PFSK-1 (cell line): ENCODE data around the gene BPIFA1.
A peak's percentile ranks its signal among the peaks of the same experiment; 100 is the strongest.

Experiments
- FOXP2 ChIP-seq: optimal IDR thresholded peaks from 2 replicates; pipeline ENCODE3; 2011; ENCODE audit warnings: borderline replicate concordance, control low read depth, inconsistent platforms; ENCODE audit not compliant: insufficient read depth; ENCODE audit errors: extremely low read length, extremely low read depth
- POLR2AphosphoS5 ChIP-seq: IDR thresholded peaks from 2 replicates; pipeline ENCODE4 v1.6.1; 2012; ENCODE audit warnings: low read depth, mild to moderate bottlenecking, control low read depth, low read length, moderate library complexity
- SIN3A ChIP-seq: IDR thresholded peaks from 2 replicates; pipeline ENCODE4 v1.6.1; 2012; ENCODE audit warnings: mild to moderate bottlenecking, low read length, moderate library complexity, borderline replicate concordance; ENCODE audit not compliant: insufficient read depth
- TAF1 ChIP-seq: IDR thresholded peaks from 2 replicates; pipeline ENCODE4 v1.6.1; 2012; ENCODE audit warnings: low read length, control low read depth, borderline replicate concordance; ENCODE audit not compliant: insufficient read depth
- TF ChIP-seq, protein P1 (sequence below), 2 experiments: IDR thresholded peaks; 2 replicates each; pipeline versions ENCODE4 v1.6.1 to v1.8.0; 2011 to 2012; ENCODE audit warnings: low read depth in 2 of 2, low read length in 2 of 2, control low read depth in 1 of 2, inconsistent platforms in 1 of 2, mild to moderate bottlenecking in 1 of 2, moderate library complexity in 1 of 2; ENCODE audit not compliant: insufficient read depth in 1 of 2

Gene BPIFA1

DNA sequence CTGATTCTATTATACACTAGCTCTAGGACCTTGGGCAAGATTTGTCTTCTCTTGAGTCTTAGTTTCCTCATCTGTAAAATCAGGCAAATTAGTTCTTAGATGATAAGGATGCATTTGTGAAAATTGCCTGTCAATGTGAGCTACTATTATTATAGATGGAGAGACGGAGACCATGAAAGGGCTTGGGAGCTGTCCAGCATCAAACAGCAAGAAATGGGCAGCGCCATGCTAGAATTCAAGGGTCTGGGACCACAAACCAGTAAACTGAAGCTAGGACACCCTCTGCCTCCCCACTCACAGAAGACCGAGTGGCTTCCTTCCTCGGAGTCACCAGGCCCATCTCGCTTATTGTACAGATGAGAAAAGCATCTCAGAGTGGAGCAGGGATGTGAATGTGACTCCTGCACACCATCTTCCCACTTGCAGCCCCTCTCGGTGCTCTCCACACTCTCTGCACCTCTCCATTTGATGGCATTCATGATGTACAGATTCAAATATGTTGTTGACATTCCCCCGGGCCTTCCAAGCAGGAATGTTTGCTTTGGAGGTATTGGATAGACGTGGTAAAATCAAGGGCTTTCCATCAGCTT lies 42.8 kb upstream of the BPIFA1 start:
- TF ChIP-seq SIN3A: no peak
- TF ChIP-seq, protein P1, sequence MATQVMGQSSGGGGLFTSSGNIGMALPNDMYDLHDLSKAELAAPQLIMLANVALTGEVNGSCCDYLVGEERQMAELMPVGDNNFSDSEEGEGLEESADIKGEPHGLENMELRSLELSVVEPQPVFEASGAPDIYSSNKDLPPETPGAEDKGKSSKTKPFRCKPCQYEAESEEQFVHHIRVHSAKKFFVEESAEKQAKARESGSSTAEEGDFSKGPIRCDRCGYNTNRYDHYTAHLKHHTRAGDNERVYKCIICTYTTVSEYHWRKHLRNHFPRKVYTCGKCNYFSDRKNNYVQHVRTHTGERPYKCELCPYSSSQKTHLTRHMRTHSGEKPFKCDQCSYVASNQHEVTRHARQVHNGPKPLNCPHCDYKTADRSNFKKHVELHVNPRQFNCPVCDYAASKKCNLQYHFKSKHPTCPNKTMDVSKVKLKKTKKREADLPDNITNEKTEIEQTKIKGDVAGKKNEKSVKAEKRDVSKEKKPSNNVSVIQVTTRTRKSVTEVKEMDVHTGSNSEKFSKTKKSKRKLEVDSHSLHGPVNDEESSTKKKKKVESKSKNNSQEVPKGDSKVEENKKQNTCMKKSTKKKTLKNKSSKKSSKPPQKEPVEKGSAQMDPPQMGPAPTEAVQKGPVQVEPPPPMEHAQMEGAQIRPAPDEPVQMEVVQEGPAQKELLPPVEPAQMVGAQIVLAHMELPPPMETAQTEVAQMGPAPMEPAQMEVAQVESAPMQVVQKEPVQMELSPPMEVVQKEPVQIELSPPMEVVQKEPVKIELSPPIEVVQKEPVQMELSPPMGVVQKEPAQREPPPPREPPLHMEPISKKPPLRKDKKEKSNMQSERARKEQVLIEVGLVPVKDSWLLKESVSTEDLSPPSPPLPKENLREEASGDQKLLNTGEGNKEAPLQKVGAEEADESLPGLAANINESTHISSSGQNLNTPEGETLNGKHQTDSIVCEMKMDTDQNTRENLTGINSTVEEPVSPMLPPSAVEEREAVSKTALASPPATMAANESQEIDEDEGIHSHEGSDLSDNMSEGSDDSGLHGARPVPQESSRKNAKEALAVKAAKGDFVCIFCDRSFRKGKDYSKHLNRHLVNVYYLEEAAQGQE (IDR thresholded peaks at IDR 0.05; ENCODE audit: insufficient read depth in 1 of 2, low read depth in 2 of 2, low read length in 2 of 2): peak; percentile 74 to 93

DNA sequence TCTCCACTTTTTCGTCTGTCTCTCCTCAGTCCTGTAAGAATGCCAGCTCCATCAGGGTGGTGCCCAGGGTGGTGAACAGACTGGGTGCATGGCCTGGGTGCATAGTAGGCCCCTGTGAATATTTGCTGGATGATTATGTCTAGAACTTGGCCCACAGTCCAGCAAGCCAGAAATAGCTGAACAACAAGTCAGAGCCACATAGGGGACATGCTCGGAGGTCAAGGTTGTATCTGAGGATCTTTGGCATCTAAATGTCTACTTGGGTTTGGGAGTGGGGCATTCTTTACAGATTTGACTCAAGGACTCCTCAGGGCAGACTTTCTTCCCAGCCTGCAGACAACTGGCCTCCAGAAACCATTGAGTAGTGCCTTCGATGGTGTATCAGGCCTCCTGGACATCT lies 36.8 kb upstream of the BPIFA1 start:
- TF ChIP-seq POLR2AphosphoS5: no peak
- TF ChIP-seq TAF1: no peak
- TF ChIP-seq FOXP2: no peak
- TF ChIP-seq, protein P1 (IDR thresholded peaks at IDR 0.05; ENCODE audit: insufficient read depth in 1 of 2, low read depth in 2 of 2, low read length in 2 of 2): no peak
- no peak for TF ChIP-seq SIN3A

DNA sequence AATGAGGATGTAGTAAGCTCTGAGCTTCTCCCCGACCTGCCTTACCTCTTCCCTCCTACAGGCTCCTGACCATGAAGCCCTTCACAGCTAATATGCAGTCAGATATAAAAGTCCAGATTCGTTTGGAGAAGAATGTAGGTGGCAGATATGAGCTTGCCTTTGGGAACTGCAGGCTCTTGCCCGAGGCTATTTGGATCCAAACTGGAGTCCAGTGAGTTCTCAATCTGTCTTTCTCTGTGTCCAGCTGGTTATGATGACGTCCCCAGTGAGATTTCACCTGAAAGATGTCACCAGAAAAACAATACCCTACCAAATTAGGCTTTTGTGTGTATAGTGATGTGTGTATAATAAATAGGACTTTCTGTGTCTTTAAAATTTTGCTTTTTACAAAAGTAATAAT lies 33.3 kb upstream of the BPIFA1 start:
- TF ChIP-seq SIN3A (no peak), FOXP2 (no peak), TAF1 (no peak), POLR2AphosphoS5 (no peak)
- TF ChIP-seq, protein P1 (IDR thresholded peaks at IDR 0.05; ENCODE audit: insufficient read depth in 1 of 2, low read depth in 2 of 2, low read length in 2 of 2): no peak

GRCh38 chr20:33203444-33203843 lies 32.4 kb upstream of the BPIFA1 start:
- TF ChIP-seq TAF1 (no peak), POLR2AphosphoS5 (no peak)
- TF ChIP-seq, protein P1 (IDR thresholded peaks at IDR 0.05; ENCODE audit: insufficient read depth in 1 of 2, low read depth in 2 of 2, low read length in 2 of 2): no peak

GRCh38 chr20:33209789-33210188 lies 26.0 kb upstream of the BPIFA1 start:
- no peak for TF ChIP-seq POLR2AphosphoS5
- TF ChIP-seq FOXP2: peak; percentile 18
- TF ChIP-seq SIN3A: peak; percentile 88; the same call in 1 of the 2 replicates
- TF ChIP-seq, protein P1 (IDR thresholded peaks at IDR 0.05; ENCODE audit: insufficient read depth in 1 of 2, low read depth in 2 of 2, low read length in 2 of 2): peak; percentile 99 to 100
- TF ChIP-seq TAF1: no peak
